ENCODE results near the gene ATG9A.

ATG9A gene

GRCh38 chr2:219219784-219220532, 9.5 kb downstream of the ATG9A start:
- peak overlapping the region; percentile 86 for H3K9ac ChIP-seq (ENCODE audit: low read length)
- H3K4me3 ChIP-seq (ENCODE audit: low read depth, low read length): no peak overlapping the region
- H3K4me1 ChIP-seq (ENCODE audit: control insufficient read depth, insufficient read depth, low read length): peaks cover 18% of the 10 kb centered on the region
- no peaks in the 10 kb centered on the region for H3K27me3 ChIP-seq (ENCODE audit: control insufficient read depth, insufficient read depth, low read length)
- no peaks in the 10 kb centered on the region for H3K9me3 ChIP-seq (ENCODE audit: control insufficient read depth, insufficient read depth, low read depth, low read length)
- H3K27ac ChIP-seq (ENCODE audit: low read depth, low read length): no peak overlapping the region
- H3K36me3 ChIP-seq (ENCODE audit: control insufficient read depth, insufficient read depth, low read length): peaks cover 59% of the 10 kb centered on the region

GRCh38 chr2:219218732-219219701, 10.4 kb downstream of the ATG9A start, which contains the start of gene ABCB6:
Gene ABCB6, minus strand, starts transcription at chr2:219218958. Its CDS starts 285 bp downstream, at chr2:219218673.
- Histone ChIP-seq H3K4me3 (ENCODE audit: low read depth, low read length) (peak within 1 kb of the TSS; percentile 73), H3K27me3 (ENCODE audit: control insufficient read depth, insufficient read depth, low read length) (no peaks in the 10 kb centered on the region), H3K4me1 (ENCODE audit: control insufficient read depth, insufficient read depth, low read length) (peaks cover 18% of the 10 kb centered on the region), H3K9me3 (ENCODE audit: control insufficient read depth, insufficient read depth, low read depth, low read length) (no peaks in the 10 kb centered on the region), H3K9ac (ENCODE audit: low read length) (peak within 1 kb of the TSS; percentile 86), H3K36me3 (ENCODE audit: control insufficient read depth, insufficient read depth, low read length) (peaks cover 59% of the 10 kb centered on the region), H3K27ac (ENCODE audit: low read depth, low read length) (peak within 1 kb of the TSS; percentile 75; the same call in 1 of the 2 replicates)

- peak overlapping the region; percentile 75; the same call in 1 of the 2 replicates for H3K27ac ChIP-seq (ENCODE audit: low read depth, low read length)
- no peaks in the 10 kb centered on the region for H3K9me3 ChIP-seq (ENCODE audit: control insufficient read depth, insufficient read depth, low read depth, low read length)
- peak overlapping the region; percentile 86 for H3K9ac ChIP-seq (ENCODE audit: low read length)
- peaks cover 18% of the 10 kb centered on the region for H3K4me1 ChIP-seq (ENCODE audit: control insufficient read depth, insufficient read depth, low read length)
- H3K27me3 ChIP-seq (ENCODE audit: control insufficient read depth, insufficient read depth, low read length): no peaks in the 10 kb centered on the region
- peak overlapping the region; percentile 73 for H3K4me3 ChIP-seq (ENCODE audit: low read depth, low read length)
- H3K36me3 ChIP-seq (ENCODE audit: control insufficient read depth, insufficient read depth, low read length): peaks cover 59% of the 10 kb centered on the region
These were observed 11.2 kb downstream of the ATG9A start for GRCh38 chr2:219218217-219218731.

- Histone ChIP-seq H3K36me3 (ENCODE audit: control insufficient read depth, insufficient read depth, low read length) (peaks cover 57% of the 10 kb centered on the region), H3K9me3 (ENCODE audit: control insufficient read depth, insufficient read depth, low read depth, low read length) (no peaks in the 10 kb centered on the region), H3K27ac (ENCODE audit: low read depth, low read length) (no peak overlapping the region), H3K9ac (ENCODE audit: low read length) (no peak overlapping the region), H3K4me3 (ENCODE audit: low read depth, low read length) (no peak overlapping the region), H3K27me3 (ENCODE audit: control insufficient read depth, insufficient read depth, low read length) (no peaks in the 10 kb centered on the region), H3K4me1 (ENCODE audit: control insufficient read depth, insufficient read depth, low read length) (peaks cover 18% of the 10 kb centered on the region)
These were observed 12.9 kb downstream of the ATG9A start for GRCh38 chr2:219216535-219216915.

GRCh38 chr2:219215871-219216534, 13.4 kb downstream of the ATG9A start:
- Histone ChIP-seq H3K4me1 (ENCODE audit: control insufficient read depth, insufficient read depth, low read length) (peaks cover 18% of the 10 kb centered on the region), H3K4me3 (ENCODE audit: low read depth, low read length) (no peak overlapping the region), H3K27ac (ENCODE audit: low read depth, low read length) (no peak overlapping the region), H3K36me3 (ENCODE audit: control insufficient read depth, insufficient read depth, low read length) (peaks cover 55% of the 10 kb centered on the region), H3K9ac (ENCODE audit: low read length) (no peak overlapping the region), H3K27me3 (ENCODE audit: control insufficient read depth, insufficient read depth, low read length) (no peaks in the 10 kb centered on the region), H3K9me3 (ENCODE audit: control insufficient read depth, insufficient read depth, low read depth, low read length) (no peaks in the 10 kb centered on the region)

DNA sequence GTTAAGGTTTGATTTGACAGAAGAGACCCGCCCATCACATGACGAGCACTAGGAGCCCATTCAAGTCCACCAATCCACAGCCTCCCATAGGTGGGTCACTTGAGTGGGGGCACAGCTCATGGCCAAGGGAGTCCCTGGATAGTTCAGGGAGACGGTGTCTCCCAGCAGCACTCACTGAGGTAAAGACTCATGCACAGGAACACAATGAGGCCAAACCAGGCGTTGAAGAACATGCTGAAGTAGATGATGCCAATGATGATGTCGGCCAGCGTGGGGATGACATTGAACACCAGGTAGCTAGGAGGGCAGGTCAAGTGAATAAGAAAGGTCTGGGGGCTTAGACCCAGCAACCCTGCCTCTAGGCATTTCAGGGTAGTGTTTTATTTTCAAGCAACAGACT, 14.7 kb downstream of the ATG9A start:
- no peaks in the 10 kb centered on the region for H3K27me3 ChIP-seq (ENCODE audit: control insufficient read depth, insufficient read depth, low read length)

GRCh38 chr2:219214141-219214540, 15.3 kb downstream of the ATG9A start:
- Histone ChIP-seq H3K4me1 (ENCODE audit: control insufficient read depth, insufficient read depth, low read length) (peaks cover 14% of the 10 kb centered on the region), H3K36me3 (ENCODE audit: control insufficient read depth, insufficient read depth, low read length) (peaks cover 63% of the 10 kb centered on the region), H3K9ac (ENCODE audit: low read length) (no peak overlapping the region), H3K4me3 (ENCODE audit: low read depth, low read length) (no peak overlapping the region), H3K27me3 (ENCODE audit: control insufficient read depth, insufficient read depth, low read length) (no peaks in the 10 kb centered on the region), H3K9me3 (ENCODE audit: control insufficient read depth, insufficient read depth, low read depth, low read length) (no peaks in the 10 kb centered on the region), H3K27ac (ENCODE audit: low read depth, low read length) (no peak overlapping the region)

More for the DNA sequence above, 14.7 kb downstream of the ATG9A start:
- no peak overlapping the region for H3K9ac ChIP-seq (ENCODE audit: low read length)
- no peaks in the 10 kb centered on the region for H3K9me3 ChIP-seq (ENCODE audit: control insufficient read depth, insufficient read depth, low read depth, low read length)
- H3K4me1 ChIP-seq (ENCODE audit: control insufficient read depth, insufficient read depth, low read length): peaks cover 18% of the 10 kb centered on the region
- no peak overlapping the region for H3K27ac ChIP-seq (ENCODE audit: low read depth, low read length)
- peaks cover 57% of the 10 kb centered on the region for H3K36me3 ChIP-seq (ENCODE audit: control insufficient read depth, insufficient read depth, low read length)
- H3K4me3 ChIP-seq (ENCODE audit: low read depth, low read length): no peak overlapping the region

DNA sequence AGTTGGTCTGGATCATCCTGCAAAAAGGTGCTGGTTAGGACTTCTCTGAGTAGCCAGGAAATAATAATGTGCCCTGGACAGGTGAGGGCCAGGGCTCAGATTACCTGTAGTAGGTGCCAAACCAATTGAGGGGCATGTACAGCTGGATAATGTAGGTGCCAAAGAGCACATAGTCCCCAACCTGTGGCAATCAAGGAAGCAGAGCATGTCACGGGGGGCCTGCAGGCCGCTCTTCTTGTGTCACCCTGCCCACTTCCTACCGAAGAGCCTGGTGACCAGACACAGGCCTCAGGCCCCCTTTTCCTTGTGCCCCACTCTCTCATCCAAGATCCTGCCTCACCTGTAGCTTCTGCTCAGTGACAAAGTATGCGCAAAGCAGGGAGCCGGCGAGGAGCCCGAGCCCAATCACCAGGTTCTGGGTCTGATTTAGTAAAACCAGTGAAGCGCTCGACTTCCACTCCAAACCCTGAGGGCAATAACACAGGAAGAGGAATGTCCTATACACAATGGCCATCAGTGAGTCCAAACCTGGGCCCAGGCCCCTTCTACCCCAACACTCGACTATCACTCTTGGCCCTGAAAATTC, 15.9 kb downstream of the ATG9A start:
- H3K4me3 ChIP-seq (ENCODE audit: low read depth, low read length): no peak overlapping the region
- H3K9ac ChIP-seq (ENCODE audit: low read length): no peak overlapping the region
- peaks cover 69% of the 10 kb centered on the region for H3K36me3 ChIP-seq (ENCODE audit: control insufficient read depth, insufficient read depth, low read length)
- no peaks in the 10 kb centered on the region for H3K9me3 ChIP-seq (ENCODE audit: control insufficient read depth, insufficient read depth, low read depth, low read length)
- H3K27me3 ChIP-seq (ENCODE audit: control insufficient read depth, insufficient read depth, low read length): no peaks in the 10 kb centered on the region
- H3K4me1 ChIP-seq (ENCODE audit: control insufficient read depth, insufficient read depth, low read length): peaks cover 12% of the 10 kb centered on the region
- no peak overlapping the region for H3K27ac ChIP-seq (ENCODE audit: low read depth, low read length)

DNA sequence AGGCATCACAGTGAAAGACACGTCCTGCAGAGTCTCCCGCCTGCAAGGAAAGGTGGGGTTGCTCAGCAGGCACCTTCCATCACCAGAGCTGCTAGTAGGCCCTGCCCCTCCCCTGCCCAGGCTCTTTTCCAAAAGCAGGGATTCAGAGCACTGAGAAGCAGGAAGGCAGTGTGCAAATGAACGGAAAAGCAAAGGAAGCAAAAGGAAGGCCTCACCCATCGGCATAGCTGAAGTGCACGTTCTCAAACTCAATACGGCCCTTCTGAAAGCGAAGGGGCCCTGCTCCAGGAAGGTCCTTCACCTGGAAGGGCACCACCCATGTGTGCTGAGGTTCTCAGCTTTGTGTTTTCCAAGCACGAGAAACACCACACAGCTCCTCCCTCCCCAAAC, 16.4 kb downstream of the ATG9A start:
- peaks cover 75% of the 10 kb centered on the region for H3K36me3 ChIP-seq (ENCODE audit: control insufficient read depth, insufficient read depth, low read length)

DNA sequence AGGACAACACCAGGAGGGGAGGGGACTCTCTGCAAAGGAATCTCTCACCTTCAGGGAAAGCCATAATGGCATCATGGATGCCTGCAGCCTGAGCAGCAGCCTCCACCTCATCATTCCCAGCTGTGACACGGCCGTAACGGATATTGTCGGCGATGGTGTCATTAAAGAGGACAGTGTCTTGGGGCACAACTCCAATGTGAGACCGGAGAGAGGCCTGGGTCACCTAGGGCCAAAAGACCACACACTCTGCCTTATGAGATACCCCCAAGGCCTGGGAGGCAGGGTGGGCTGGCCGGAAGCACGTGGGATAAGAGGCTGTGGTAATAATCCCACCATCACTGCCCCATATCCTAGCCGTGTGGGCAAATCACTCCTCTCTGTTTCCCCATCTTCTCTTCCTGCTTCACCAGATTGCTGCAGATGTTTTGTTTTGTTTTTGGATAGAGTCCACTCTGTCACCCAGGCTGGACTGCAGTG, 18.5 kb downstream of the ATG9A start:
- Histone ChIP-seq H3K4me3 (ENCODE audit: low read depth, low read length) (no peak overlapping the region), H3K27me3 (ENCODE audit: control insufficient read depth, insufficient read depth, low read length) (no peaks in the 10 kb centered on the region), H3K4me1 (ENCODE audit: control insufficient read depth, insufficient read depth, low read length) (peaks cover 8% of the 10 kb centered on the region), H3K9me3 (ENCODE audit: control insufficient read depth, insufficient read depth, low read depth, low read length) (no peaks in the 10 kb centered on the region), H3K36me3 (ENCODE audit: control insufficient read depth, insufficient read depth, low read length) (peaks cover 77% of the 10 kb centered on the region), H3K27ac (ENCODE audit: low read depth, low read length) (no peak overlapping the region), H3K9ac (ENCODE audit: low read length) (no peak overlapping the region)

More for the DNA sequence above, 16.4 kb downstream of the ATG9A start:
- no peak overlapping the region for H3K4me3 ChIP-seq (ENCODE audit: low read depth, low read length)
- H3K27ac ChIP-seq (ENCODE audit: low read depth, low read length): no peak overlapping the region
- H3K4me1 ChIP-seq (ENCODE audit: control insufficient read depth, insufficient read depth, low read length): peaks cover 11% of the 10 kb centered on the region
- no peaks in the 10 kb centered on the region for H3K9me3 ChIP-seq (ENCODE audit: control insufficient read depth, insufficient read depth, low read depth, low read length)
- no peak overlapping the region for H3K9ac ChIP-seq (ENCODE audit: low read length)
- H3K27me3 ChIP-seq (ENCODE audit: control insufficient read depth, insufficient read depth, low read length): no peaks in the 10 kb centered on the region
